ENCODE data around the gene INMT.

GRCh38 chr7:30732606-30733005, 19.3 kb upstream of the INMT start:
- TF ChIP-seq CTCF (IDR thresholded peaks at IDR 0.05; ENCODE audit: low read depth, low read length) (no peak), EZH2phosphoT487 (IDR thresholded peaks at IDR 0.05; ENCODE audit: low read depth) (no peak)

Data from OCI-LY3 (cell line).